ENCODE results near the gene IGLON5. TPM values are rescaled to one million over a fixed set of nuclear protein-coding genes. Genes with fewer than 3 reads are reported as not detected.

The IGLON5 gene
- total RNA-seq, 4 donors from 2014 or later, result not detected

GRCh38 chr19:51292971-51293370, 18.5 kb upstream of the IGLON5 start:
- peaks cover 0 to 29% (median 0%) of the 10 kb centered on the region in 3 donors for H3K9me3 ChIP-seq
- 8 to 16% methylated on average over 7 to 11 of the region's 11 CpGs for WGBS, 2 donors (ENCODE audit: low coverage in 1 of 2)
- peaks cover 89% of the 10 kb centered on the region for H3K27me3 ChIP-seq
- no peaks in the 10 kb centered on the region for H3K36me3 ChIP-seq
- H3K4me1 ChIP-seq, result no peaks in the 10 kb centered on the region
- H3K4me3 ChIP-seq, result no peak overlapping the region
- ATAC-seq, result no peak
- no peak for TF ChIP-seq CTCF (IDR thresholded peaks at IDR 0.05)
- no peak for TF ChIP-seq POLR2A (IDR thresholded peaks at IDR 0.05)
- TF ChIP-seq EP300 (IDR thresholded peaks at IDR 0.05), result no peak
- TF ChIP-seq POLR2AphosphoS5 (IDR thresholded peaks at IDR 0.05), result no peak
- H3K27ac ChIP-seq, result no peak overlapping the region

- 62 to 66% methylated on average over 6 of the region's 14 CpGs for WGBS, 2 donors (ENCODE audit: low coverage in 1 of 2)
- peaks cover 89% of the 10 kb centered on the region for H3K27me3 ChIP-seq
- H3K27ac ChIP-seq, result no peak overlapping the region
- TF ChIP-seq POLR2A (IDR thresholded peaks at IDR 0.05), result no peak
- no peak for TF ChIP-seq EP300 (IDR thresholded peaks at IDR 0.05)
- no peak for TF ChIP-seq CTCF (IDR thresholded peaks at IDR 0.05)
- TF ChIP-seq POLR2AphosphoS5 (IDR thresholded peaks at IDR 0.05), result no peak
- H3K9me3 ChIP-seq, result peaks cover 0 to 29% (median 0%) of the 10 kb centered on the region in 3 donors
- no peaks in the 10 kb centered on the region for H3K36me3 ChIP-seq
- H3K4me3 ChIP-seq, result no peak overlapping the region
- no peak for ATAC-seq
- no peaks in the 10 kb centered on the region for H3K4me1 ChIP-seq
These were observed 17.8 kb upstream of the IGLON5 start for GRCh38 chr19:51293571-51294210.

- H3K4me3 ChIP-seq, result no peak overlapping the region
- ATAC-seq, result no peak
- no peaks in the 10 kb centered on the region for H3K36me3 ChIP-seq
- peaks cover 88% of the 10 kb centered on the region for H3K27me3 ChIP-seq
- peaks cover 0 to 26% (median 0%) of the 10 kb centered on the region in 3 donors for H3K9me3 ChIP-seq
- 68 to 100% methylated on average over 1 to 9 of the region's 23 CpGs for WGBS, 2 donors (ENCODE audit: low coverage in 1 of 2)
- H3K27ac ChIP-seq, result no peak overlapping the region
- TF ChIP-seq POLR2AphosphoS5 (IDR thresholded peaks at IDR 0.05) (no peak), CTCF (IDR thresholded peaks at IDR 0.05) (no peak), EP300 (IDR thresholded peaks at IDR 0.05) (no peak), POLR2A (IDR thresholded peaks at IDR 0.05) (no peak)
- H3K4me1 ChIP-seq, result no peaks in the 10 kb centered on the region
These were observed 17.1 kb upstream of the IGLON5 start for GRCh38 chr19:51294211-51294976.

DNA sequence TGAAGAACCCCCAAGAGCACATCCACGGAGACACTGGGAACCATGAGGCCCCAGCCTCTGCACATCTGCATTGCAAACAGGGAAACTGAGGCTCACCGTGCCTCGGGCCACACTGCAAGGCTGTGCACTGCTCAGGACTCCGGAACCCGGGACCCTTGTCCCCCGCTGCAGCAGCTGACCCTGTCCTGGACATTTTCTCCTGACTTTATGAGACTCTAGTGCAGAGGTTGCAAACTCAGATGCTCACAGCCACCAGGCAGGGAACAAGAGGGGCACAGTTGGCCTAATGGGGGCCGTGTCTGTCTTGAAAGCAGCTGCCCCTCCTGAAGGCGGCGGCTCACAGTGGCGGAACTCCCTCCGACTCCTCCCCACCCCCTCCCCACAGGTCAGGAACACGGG, 16.5 kb upstream of the IGLON5 start:
- no peak overlapping the region for H3K27ac ChIP-seq
- H3K27me3 ChIP-seq, result peaks cover 90% of the 10 kb centered on the region
- TF ChIP-seq CTCF (IDR thresholded peaks at IDR 0.05) (no peak), POLR2A (IDR thresholded peaks at IDR 0.05) (no peak), POLR2AphosphoS5 (IDR thresholded peaks at IDR 0.05) (no peak), EP300 (IDR thresholded peaks at IDR 0.05) (no peak)
- no peak overlapping the region for H3K4me3 ChIP-seq
- no peaks in the 10 kb centered on the region for H3K36me3 ChIP-seq
- no peaks in the 10 kb centered on the region for H3K4me1 ChIP-seq
- no peak for ATAC-seq
- 0 to 40% methylated on average over 2 to 3 of the region's 12 CpGs for WGBS, 2 donors (ENCODE audit: low coverage in 1 of 2)
- peaks cover 0 to 20% (median 0%) of the 10 kb centered on the region in 3 donors for H3K9me3 ChIP-seq

All from gastroesophageal sphincter (tissue), 4 donors.